Measurements from ENCODE around the gene TAGAP. TPM values are rescaled to one million over a fixed set of nuclear protein-coding genes. Genes with fewer than 3 reads are reported as not detected.
"Not testable (repeated sequence)": the region's sequence is repeated elsewhere in the genome, so short reads cannot be mapped to it uniquely, and the experiment has no call there.

Gene TAGAP
- total RNA-seq, 1 experiment from 2014 or later = not detected

DNA sequence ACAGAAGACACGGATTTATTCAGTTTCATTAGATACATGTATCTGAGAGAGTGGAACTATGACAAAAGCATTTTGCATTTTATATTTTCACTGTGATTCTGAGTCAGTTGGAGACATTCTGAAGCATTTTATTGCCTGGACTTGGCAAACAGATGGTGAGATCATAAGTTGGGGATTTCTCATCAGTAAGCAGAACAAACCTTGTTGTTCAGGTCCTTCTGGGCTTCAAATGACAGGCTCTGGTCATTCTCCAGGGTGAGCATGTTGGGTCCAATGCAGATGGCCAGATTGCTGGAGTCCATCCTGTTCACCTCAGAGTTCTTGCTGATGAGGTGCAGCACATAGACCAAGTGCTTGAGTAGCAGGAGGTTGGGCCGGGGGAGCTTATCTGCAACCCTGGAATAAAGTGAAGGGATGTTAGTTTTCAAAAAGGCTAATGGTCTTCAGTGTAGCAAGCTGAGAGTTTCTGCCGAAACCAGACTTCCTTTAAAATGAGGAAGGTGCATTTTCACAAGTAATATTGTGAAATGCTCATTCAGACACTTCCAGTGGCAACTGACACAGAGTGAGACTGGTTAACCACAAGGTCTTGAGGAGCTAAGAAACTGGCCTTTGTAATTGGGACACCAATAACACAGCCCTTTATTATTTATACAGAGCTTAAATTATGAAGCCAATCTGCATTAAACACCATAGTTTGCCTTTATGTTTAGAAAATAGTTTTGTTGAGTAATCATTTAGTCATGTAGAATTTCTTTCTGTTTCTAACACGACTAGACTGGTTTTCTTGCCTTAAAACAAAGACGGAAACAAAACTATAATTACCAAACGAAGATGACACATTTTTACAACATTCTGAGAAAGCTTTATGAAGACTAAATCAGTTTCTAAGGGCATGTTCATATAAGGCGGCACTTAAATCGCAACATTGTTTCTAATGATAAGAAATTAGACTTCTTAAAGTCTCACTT is 5.6 kb downstream of the TAGAP start:
- peaks cover 2% of the 10 kb centered on the region for H3K27me3 ChIP-seq
- H3K9me3 ChIP-seq = no peaks in the 10 kb centered on the region
- H3K4me3 ChIP-seq = no peak overlapping the region; the same call in 1 of the 2 replicates
- peak; percentile 7 for DNase-seq
- H3K36me3 ChIP-seq = no peaks in the 10 kb centered on the region

GRCh38 chr6:159038318-159038717 is 6.5 kb downstream of the TAGAP start:
- peak overlapping the region; percentile 15; the same call in 1 of the 2 replicates for H3K4me3 ChIP-seq
- H3K27me3 ChIP-seq, H3K36me3 ChIP-seq, H3K9me3 ChIP-seq: not testable (repeated sequence)
- peak; percentile 19 for DNase-seq

DNA sequence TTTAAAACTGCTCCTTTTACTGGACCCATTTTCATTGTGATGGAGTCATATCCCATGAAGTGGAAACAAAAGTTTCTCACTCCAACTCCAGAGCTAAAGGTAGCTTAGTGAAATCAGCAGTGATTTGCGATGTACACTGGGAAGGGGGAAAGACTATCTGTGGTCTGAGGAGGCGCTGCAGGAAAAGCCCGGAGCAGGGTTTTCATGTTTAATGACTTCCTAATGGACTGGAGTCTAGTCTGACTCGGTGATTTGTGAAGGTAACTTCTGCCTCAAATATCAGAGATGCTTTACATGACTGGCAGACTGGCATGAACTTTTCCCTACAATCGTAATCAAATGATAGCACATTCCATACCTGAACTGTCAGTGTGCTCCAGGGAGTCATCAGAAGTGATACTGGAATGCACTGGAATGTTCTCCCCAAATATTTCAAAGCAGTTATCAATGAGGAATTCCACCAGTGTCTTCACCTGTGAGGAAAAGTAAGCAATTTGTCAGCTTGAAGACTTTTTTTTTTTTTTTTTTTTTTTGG is 7.0 kb downstream of the TAGAP start:
- no peak for DNase-seq
- H3K9me3 ChIP-seq = no peaks in the 10 kb centered on the region
- H3K27me3 ChIP-seq = 0 out of 2 replicates have a peak, but pooled peaks cover 2% of the 10 kb centered on the region
- H3K36me3 ChIP-seq = no peaks in the 10 kb centered on the region
- H3K4me3 ChIP-seq = no peak overlapping the region

DNA sequence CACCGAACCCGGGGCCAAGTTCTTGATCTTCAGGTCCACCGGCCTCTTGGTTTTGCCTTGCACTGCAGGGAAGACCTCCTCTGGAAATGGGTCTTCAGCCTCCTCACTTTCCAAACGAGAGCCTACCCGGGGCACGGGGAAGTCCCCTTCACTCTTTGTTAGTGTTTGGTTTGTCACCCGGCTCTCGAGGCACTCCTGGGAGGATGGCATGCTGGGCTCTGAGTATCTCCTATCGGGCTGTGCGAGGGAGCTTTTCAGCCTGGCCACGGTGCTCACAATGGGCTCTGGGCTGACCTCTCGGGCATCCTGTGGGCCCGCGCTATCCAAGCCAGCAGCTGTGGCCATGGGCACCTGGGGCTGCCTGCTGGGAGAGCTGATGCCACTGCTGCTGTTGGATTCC is 8.1 kb downstream of the TAGAP start:
- no peaks in the 10 kb centered on the region for H3K9me3 ChIP-seq
- H3K4me3 ChIP-seq = no peak overlapping the region
- no peaks in the 10 kb centered on the region for H3K36me3 ChIP-seq
- 0 out of 2 replicates have a peak, but pooled peaks cover 2% of the 10 kb centered on the region for H3K27me3 ChIP-seq
- no peak for DNase-seq

DNA sequence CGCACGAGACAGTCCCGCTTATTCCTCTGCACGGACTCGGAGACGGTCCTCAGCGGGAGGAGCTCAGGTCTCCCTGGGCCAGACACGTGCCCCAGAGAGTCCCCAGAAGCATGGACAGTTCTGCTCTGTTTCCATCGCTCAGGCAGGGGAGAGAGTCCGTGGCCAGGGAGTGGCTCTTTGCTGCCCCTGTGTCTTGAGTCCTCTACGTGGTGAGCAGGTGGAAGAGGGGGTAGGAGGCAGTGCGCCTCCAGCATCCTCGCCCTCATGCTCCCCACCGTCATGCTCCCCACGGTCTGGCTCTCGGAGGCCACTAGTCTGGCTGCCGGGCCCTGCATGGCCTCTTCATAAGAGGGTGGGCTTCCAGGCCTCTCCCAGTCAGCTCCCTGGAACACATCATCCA is 8.9 kb downstream of the TAGAP start:
- H3K27me3 ChIP-seq = 0 out of 2 replicates have a peak, but pooled peaks cover 2% of the 10 kb centered on the region
- no peaks in the 10 kb centered on the region for H3K36me3 ChIP-seq
- no peak overlapping the region for H3K4me3 ChIP-seq
- DNase-seq = no peak
- no peaks in the 10 kb centered on the region for H3K9me3 ChIP-seq

DNA sequence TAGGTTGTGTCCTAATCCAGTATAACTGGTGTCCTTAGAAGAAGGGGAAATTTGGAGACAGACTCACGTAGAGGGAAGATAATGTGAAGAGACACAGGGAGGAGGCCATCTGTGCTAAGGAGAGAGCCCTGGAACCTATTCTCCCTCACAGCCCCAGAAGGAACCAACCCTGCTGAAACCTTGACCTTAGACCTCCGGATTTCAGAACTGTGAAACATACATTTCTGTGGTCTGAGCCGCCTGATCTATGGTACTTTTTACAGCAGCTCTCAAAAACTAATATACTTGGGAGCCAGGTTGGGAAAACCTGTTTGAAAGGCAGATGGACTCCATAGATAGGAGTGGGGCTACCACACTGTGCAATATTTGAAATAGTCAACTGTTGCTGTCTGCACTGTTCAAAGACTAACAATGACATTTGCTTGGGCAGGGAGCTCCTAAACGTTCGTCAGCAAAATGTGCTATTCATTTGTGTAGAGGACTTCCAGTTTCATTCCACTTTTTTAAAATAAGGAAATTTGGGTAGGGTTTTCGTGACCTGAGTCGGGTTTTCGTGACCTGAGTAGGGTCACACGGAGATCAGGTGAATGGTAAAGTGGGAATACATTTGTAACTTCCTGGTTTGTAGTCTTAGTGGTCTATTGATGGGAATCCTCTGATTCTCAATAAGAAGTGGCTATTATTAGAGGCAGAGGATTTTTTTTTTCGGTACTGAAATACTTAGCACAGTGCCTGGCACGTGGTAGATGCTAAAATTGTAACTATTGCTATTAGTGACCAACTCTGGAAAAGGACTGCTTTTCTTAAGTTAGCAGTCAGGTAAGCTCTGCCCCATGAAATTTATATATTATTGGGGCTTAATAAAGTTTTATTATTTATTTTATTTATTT is 11.4 kb downstream of the TAGAP start:
- H3K9me3 ChIP-seq = no peaks in the 10 kb centered on the region
- no peaks in the 10 kb centered on the region for H3K36me3 ChIP-seq
- H3K27me3 ChIP-seq = 0 out of 2 replicates have a peak, but pooled peaks cover 2% of the 10 kb centered on the region
- DNase-seq = no peak
- no peak overlapping the region for H3K4me3 ChIP-seq

- H3K27me3 ChIP-seq = 0 out of 2 replicates have a peak, but pooled peaks cover 2% of the 10 kb centered on the region
- no peak for DNase-seq
- H3K36me3 ChIP-seq = no peaks in the 10 kb centered on the region
- no peaks in the 10 kb centered on the region for H3K9me3 ChIP-seq
- no peak overlapping the region for H3K4me3 ChIP-seq
Observed at GRCh38 chr6:159031846-159032245, 12.9 kb downstream of the TAGAP start.

DNA sequence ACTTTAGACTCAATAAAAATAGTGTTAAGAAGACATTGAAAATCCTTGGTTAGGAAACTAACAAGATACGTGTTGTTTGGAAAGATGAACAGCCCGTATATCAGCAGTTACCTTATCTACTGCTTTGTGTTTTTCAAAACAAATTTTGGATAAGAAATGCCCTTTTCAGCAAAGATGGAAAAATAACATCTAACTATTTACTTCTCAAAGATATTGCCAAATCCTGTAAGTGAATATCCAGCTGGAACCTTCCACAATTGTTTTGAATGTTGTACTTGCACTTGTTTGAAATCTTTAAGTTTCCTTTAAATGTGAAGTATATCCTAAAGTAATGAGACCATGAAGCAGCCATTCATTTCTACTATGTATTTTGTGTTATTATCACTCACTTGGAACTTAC is 14.6 kb downstream of the TAGAP start:
- Histone ChIP-seq H3K4me3 (no peak overlapping the region), H3K9me3 (0 out of 2 replicates have a peak, but pooled peaks cover 2% of the 10 kb centered on the region), H3K36me3 (no peaks in the 10 kb centered on the region), H3K27me3 (0 out of 2 replicates have a peak, but pooled peaks cover 2% of the 10 kb centered on the region)
- DNase-seq = no peak

DNA sequence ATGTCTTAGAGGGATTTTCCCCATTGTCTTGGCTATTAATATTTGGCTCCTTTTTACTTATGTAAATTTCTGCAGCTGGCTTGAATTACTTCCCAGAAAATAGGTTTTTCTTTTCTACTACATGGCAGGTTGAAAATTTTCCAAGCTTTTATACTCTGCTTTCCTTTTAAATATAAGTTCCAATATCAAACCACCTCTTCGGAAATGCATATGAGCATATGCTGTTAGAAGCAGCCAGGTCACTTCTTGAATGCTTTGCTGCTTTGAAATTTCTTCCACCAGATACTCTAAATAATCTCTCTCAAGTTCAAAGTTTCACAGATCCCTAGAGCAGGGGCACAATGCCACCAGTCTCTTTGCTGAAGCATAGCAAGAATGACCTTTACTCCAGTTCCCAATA is 19.6 kb downstream of the TAGAP start:
- H3K9me3 ChIP-seq, H3K4me3 ChIP-seq, H3K27me3 ChIP-seq, DNase-seq, H3K36me3 ChIP-seq: not testable (repeated sequence)

- Histone ChIP-seq H3K27me3 (no peaks in the 10 kb centered on the region), H3K36me3 (no peaks in the 10 kb centered on the region), H3K4me3 (no peak overlapping the region), H3K9me3 (0 out of 2 replicates have a peak, but pooled peaks cover 2% of the 10 kb centered on the region)
- DNase-seq = no peak
Observed at GRCh38 chr6:159023893-159024292, 20.9 kb downstream of the TAGAP start.

GRCh38 chr6:159020011-159020410 is 24.8 kb downstream of the TAGAP start:
- H3K27me3 ChIP-seq = no peaks in the 10 kb centered on the region
- no peaks in the 10 kb centered on the region for H3K9me3 ChIP-seq
- DNase-seq = no peak
- no peak overlapping the region for H3K4me3 ChIP-seq
- no peaks in the 10 kb centered on the region for H3K36me3 ChIP-seq

DNA sequence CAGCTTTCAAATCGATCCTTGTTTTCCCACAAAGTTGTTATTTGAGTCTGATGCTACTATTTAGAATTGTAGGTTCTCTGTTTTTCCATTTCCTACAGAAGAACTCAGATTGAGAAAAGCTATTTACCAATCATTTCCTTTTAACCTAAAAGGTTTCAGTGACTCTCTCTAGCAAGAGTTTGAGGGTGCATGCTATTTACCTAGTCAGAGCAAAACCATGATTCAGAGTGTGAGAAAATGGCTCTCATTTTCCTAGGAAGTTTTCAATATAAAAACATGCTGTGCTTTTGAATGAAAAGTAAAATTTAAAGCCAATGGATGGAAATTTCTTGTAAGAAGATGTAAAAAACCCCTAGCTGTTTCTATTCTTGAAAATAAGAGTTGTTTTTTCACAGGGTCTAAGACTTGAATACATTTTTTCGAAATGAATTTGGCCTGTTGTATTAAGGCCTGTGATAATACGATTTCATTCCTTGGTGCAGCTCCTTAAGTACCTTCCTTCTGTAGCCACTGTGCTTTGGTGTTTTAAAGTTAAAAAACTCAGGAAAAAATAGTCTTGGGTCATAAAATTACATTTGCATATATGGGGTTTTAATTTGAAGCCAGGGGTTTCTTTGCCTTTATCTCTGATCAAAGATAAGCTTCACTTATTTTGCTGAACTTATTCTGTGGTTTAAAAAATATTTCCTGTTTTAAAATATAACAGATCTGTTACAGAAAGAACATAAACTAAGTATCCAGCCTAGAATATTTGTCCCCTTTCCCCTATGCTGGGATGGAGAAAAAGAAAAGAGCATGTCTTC is 26.8 kb downstream of the TAGAP start:
- Histone ChIP-seq H3K4me3 (no peak overlapping the region), H3K27me3 (no peaks in the 10 kb centered on the region), H3K36me3 (no peaks in the 10 kb centered on the region), H3K9me3 (no peaks in the 10 kb centered on the region)
- DNase-seq = no peak

- no peaks in the 10 kb centered on the region for H3K9me3 ChIP-seq
- no peak for DNase-seq
- H3K4me3 ChIP-seq = no peak overlapping the region
- H3K36me3 ChIP-seq = no peaks in the 10 kb centered on the region
- H3K27me3 ChIP-seq = no peaks in the 10 kb centered on the region
Observed at GRCh38 chr6:159014406-159014805, 30.4 kb downstream of the TAGAP start.

DNA sequence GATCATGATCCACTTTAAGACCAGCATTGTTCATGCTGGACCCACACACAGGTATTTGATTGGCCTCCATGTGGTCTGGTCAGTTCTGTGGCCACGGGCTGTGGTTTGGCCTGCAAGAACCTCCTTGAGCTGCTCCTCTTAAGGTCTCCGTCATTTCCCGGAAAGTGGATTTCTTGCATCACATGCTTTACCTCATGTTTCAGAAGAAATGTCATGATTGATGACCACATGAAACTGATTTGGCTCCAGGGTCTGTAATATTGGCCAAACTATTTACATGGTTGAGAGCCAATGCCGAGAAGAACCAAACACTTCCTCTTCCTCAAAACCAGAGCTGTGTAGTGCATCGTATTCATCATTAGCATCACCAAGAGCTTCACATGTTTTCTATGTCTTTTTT is 31.6 kb downstream of the TAGAP start:
- DNase-seq = no peak
- no peaks in the 10 kb centered on the region for H3K36me3 ChIP-seq
- no peak overlapping the region for H3K4me3 ChIP-seq
- no peaks in the 10 kb centered on the region for H3K9me3 ChIP-seq
- no peaks in the 10 kb centered on the region for H3K27me3 ChIP-seq

DNA sequence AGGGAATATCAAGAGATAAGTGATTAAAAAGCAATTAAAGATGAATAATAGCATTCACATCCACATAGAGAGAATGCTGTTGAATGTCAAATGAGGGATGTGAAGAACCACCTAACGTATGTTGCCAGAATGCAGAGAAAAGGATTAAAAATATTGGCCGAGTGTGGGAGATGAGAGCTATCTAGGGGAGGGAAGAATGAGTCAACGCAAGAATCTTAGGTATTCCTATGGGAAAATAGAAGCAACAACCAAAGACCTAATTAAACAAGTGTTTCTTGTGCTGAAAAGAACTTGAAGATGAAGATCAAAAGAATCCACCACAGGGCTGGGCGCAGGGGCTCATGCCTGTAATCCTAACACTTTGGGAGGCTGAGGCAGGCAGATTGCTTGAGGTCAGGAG is 32.6 kb downstream of the TAGAP start:
- Histone ChIP-seq H3K4me3 (no peak overlapping the region), H3K36me3 (no peaks in the 10 kb centered on the region), H3K27me3 (no peaks in the 10 kb centered on the region), H3K9me3 (no peaks in the 10 kb centered on the region)
- no peak for DNase-seq

DNA sequence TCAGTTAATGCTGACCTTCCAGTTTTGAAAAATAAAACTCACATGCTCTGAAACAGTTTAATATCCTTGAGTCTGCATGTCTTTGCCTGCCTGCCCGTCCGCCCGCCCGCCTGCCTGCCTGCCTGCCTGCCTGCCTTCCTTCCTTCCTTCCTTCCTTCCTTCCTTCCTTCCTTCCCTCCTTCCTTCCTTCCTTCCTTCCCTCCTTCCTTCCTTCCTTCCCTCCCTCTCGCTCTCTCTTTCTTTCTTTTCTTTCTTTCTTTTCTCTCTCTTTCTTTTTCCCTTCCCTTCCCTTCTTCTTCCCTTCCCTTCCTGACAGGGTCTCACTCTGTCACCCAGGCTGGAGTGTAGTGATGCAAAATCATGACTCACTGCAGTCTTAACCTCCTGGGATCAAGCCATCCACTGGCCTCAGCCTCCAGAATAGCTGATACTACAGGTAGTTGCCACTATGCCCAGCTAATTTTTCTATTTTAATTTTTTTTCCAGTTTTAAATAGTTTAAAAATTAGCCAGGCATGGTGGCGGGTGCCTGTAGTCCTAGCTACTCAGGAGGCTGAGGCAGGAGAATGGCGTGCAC is 34.7 kb downstream of the TAGAP start:
- DNase-seq, H3K4me3 ChIP-seq, H3K36me3 ChIP-seq, H3K27me3 ChIP-seq, H3K9me3 ChIP-seq: not testable (repeated sequence)
